GM15510 (cell line): ENCODE data around the gene SH3RF3.

Experiments
- POLR2A ChIP-seq: IDR thresholded peaks from 3 replicates; pipeline ENCODE4 v1.6.1; 2011; ENCODE audit warnings: borderline replicate concordance; ENCODE audit not compliant: insufficient read length; ENCODE audit errors: extremely low read depth

Gene SH3RF3

GRCh38 chr2:109507828-109508227, 378.8 kb downstream of the SH3RF3 start:
- TF ChIP-seq POLR2A, result no peak

GRCh38 chr2:109508556-109508955, 379.6 kb downstream of the SH3RF3 start:
- TF ChIP-seq POLR2A, result no peak

- TF ChIP-seq POLR2A, result no peak
Measured at GRCh38 chr2:109510136-109511028, 381.4 kb downstream of the SH3RF3 start.

GRCh38 chr2:109511168-109511567, 382.2 kb downstream of the SH3RF3 start:
- TF ChIP-seq POLR2A, result no peak

GRCh38 chr2:109512076-109512475, 383.1 kb downstream of the SH3RF3 start:
- TF ChIP-seq POLR2A, result no peak

GRCh38 chr2:109513230-109513629, 384.2 kb downstream of the SH3RF3 start:
- no peak for TF ChIP-seq POLR2A

- TF ChIP-seq POLR2A, result no peak
Measured at GRCh38 chr2:109513749-109514588, 385.0 kb downstream of the SH3RF3 start.

- TF ChIP-seq POLR2A, result no peak
Measured at GRCh38 chr2:109514857-109515256, 385.9 kb downstream of the SH3RF3 start.

- no peak for TF ChIP-seq POLR2A
Measured at GRCh38 chr2:109516445-109517117, 387.6 kb downstream of the SH3RF3 start.

GRCh38 chr2:109517118-109517889, 388.3 kb downstream of the SH3RF3 start:
- no peak for TF ChIP-seq POLR2A

GRCh38 chr2:109519513-109519912, 390.5 kb downstream of the SH3RF3 start:
- TF ChIP-seq POLR2A, result no peak

GRCh38 chr2:109521233-109522062, 392.4 kb downstream of the SH3RF3 start:
- no peak for TF ChIP-seq POLR2A

- TF ChIP-seq POLR2A, result no peak
Measured at GRCh38 chr2:109522063-109522374, 393.0 kb downstream of the SH3RF3 start.
